Measurements from ENCODE around the gene CCDC59. TPM values are rescaled to one million over a fixed set of nuclear protein-coding genes. Genes with fewer than 3 reads are reported as not detected.

Gene CCDC59
- total RNA-seq: 66.2 TPM

GRCh38 chr12:82358200-82359114, at the start of gene CCDC59, which contains the start of gene METTL25:
Gene CCDC59 (minus strand): TSS chr12:82358387. CDS start chr12:82358376, 11 bp downstream.
Gene METTL25 (plus strand): TSS chr12:82358529. CDS start chr12:82358566, 37 bp downstream.

Other genes starting within 250 kb of the CCDC59 start
- gene METTL25, start 142 bp upstream of the CCDC59 start, total RNA-seq: 48.7 TPM

All from camera-type eye (tissue), 1 donor.